Measurements from ENCODE around the gene PPHLN1.
"Not testable (repeated sequence)": the region's sequence is repeated elsewhere in the genome, so short reads cannot be mapped to it uniquely, and the experiment has no call there.

PPHLN1 gene

DNA sequence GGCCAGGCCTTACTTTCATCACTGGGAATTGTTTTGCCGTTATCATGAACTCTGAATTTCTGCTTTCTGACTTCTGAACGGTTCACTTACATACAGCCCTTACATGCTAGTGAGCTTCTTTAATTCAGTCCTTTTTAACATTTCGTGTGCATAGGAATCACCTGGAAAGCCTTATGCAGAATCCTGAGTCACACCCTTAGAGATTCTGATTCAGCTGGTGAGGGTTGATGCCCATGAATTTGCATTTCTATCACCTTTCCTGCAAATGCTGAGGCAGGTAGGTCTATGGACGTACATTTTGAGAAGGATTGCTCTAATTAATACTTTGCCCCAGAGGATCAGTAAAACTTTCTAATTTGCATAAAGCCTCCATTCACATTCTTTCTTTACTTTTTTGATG lies 44.0 kb downstream of the PPHLN1 start:
- DNase-seq (ENCODE audit: low read depth in 2 of 2): no peak

- DNase-seq (ENCODE audit: low read depth in 2 of 2): peak; percentile 8 to 13
These were observed 46.3 kb downstream of the PPHLN1 start for GRCh38 chr12:42372154-42372791.

- DNase-seq (ENCODE audit: low read depth in 2 of 2): no peak
These were observed 47.7 kb downstream of the PPHLN1 start for GRCh38 chr12:42373669-42374068.

DNA sequence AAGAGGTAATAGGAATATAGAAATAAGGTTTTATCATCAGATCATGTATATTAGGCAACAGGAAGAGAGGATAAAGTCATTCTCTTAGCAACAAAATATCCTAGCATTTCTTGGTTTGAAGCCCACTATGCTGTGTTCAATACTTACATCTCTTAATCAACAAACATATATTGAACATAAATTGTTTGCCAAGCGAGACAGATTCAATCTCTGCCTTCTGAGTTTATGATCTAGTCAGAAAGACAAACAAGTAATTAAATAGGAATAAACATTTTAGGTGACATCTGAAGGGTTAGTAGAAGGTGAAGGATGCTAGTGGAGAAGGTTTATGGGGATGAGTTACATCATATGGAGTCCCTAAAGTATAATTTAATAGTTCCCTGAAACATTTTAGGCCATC lies 54.8 kb downstream of the PPHLN1 start:
- no peak for DNase-seq (ENCODE audit: low read depth in 2 of 2)

GRCh38 chr12:42382013-42382696 lies 56.2 kb downstream of the PPHLN1 start:
- peak in 1 of 2 experiments; percentile 4 for DNase-seq (ENCODE audit: low read depth in 2 of 2)

DNA sequence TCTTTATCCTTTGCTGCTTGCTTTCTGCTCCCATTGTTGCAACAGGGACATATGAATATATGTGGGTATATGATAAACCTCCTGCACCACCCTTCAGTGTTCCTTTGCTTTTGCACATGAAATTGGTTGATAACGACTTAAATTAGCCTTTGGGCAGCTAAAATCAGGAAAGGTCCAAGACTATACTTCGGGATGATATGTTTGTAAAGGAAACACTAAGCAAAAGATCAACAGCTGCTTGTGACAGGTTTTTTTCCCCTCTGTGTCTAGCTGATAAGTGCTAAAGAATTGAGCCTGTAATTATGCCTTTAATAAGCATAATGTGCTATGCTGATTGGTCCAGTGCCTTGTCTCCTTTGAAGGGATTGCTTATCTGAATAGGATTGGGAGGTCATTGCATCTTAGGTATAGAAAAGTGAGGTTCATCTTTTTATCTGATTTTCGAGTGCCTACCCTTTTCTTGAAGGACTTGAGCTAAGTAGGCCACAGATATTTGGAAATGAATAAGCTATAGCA lies 59.4 kb downstream of the PPHLN1 start:
- no peak for DNase-seq (ENCODE audit: low read depth in 2 of 2)

- no peak for DNase-seq (ENCODE audit: low read depth in 2 of 2)
These were observed 60.3 kb downstream of the PPHLN1 start for GRCh38 chr12:42386308-42386707.

DNA sequence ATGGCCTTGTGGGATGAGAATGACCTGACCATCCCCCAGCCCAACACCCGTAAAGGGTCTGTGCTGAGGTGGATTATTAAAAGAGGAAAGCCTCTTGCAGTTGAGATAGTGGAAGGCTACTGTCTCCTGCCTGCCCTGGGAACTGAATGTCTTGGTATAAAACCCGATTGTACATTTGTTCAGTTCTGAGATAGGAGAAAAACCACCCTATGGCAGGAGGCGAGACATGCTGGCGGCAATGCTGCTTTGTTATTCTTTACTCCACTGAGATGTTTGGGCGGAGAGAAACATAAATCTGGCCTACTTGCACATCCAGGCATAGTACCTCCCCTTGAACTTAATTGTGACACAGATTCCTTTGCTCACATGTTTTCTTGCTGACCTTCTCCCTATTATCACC lies 62.1 kb downstream of the PPHLN1 start:
- not testable (repeated sequence) for DNase-seq (ENCODE audit: low read depth in 2 of 2)

- DNase-seq (ENCODE audit: low read depth in 2 of 2): no peak
These were observed 68.5 kb downstream of the PPHLN1 start for GRCh38 chr12:42394429-42394828.

- DNase-seq (ENCODE audit: low read depth in 2 of 2): no peak
These were observed 70.7 kb downstream of the PPHLN1 start for GRCh38 chr12:42396473-42397259.

DNA sequence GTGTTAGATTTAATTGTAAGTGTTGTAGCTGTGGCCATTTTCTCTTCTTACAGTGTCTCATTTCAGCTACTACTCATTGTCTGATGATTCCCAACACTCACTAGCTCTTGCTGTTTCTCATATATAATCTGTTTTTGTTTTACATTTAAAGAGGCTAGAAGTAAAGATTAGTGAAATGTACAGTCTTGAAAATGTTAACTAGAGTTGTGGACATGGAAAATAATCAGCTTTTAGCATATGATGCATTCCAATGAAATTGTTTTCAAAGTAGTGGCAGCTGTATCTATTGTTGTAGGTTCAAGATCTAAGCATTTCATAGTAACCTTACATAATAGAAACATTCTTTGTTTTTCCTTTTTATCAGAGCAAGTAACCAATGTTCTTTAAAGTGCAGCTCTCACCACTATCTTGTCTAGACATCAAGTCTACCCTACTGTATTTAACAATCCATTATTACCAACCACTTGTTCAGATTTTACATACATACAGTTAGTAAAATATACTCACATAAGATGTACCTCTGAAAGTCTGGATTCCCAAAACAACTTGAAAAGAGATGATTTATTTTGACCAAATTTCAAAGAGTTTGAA lies 76.9 kb downstream of the PPHLN1 start:
- no peak for DNase-seq (ENCODE audit: low read depth in 2 of 2)

- no peak for DNase-seq (ENCODE audit: low read depth in 2 of 2)
These were observed 81.3 kb downstream of the PPHLN1 start for GRCh38 chr12:42407306-42407705.

- DNase-seq (ENCODE audit: low read depth in 2 of 2): no peak
These were observed 83.5 kb downstream of the PPHLN1 start for GRCh38 chr12:42409471-42409870.

- no peak for DNase-seq (ENCODE audit: low read depth in 2 of 2)
These were observed 84.4 kb downstream of the PPHLN1 start for GRCh38 chr12:42410340-42410739.

- DNase-seq (ENCODE audit: low read depth in 2 of 2): no peak
These were observed 94.4 kb downstream of the PPHLN1 start for GRCh38 chr12:42420395-42420794.

GRCh38 chr12:42421844-42422779 lies 96.1 kb downstream of the PPHLN1 start:
- DNase-seq (ENCODE audit: low read depth in 2 of 2): peak in 1 of 2 experiments; percentile 13

- no peak for DNase-seq (ENCODE audit: low read depth in 2 of 2)
These were observed 96.8 kb downstream of the PPHLN1 start for GRCh38 chr12:42422785-42423184.

- DNase-seq (ENCODE audit: low read depth in 2 of 2): no peak
These were observed 100.8 kb downstream of the PPHLN1 start for GRCh38 chr12:42426746-42427145.

GRCh38 chr12:42428850-42429249 lies 102.9 kb downstream of the PPHLN1 start:
- DNase-seq (ENCODE audit: low read depth in 2 of 2): no peak

DNA sequence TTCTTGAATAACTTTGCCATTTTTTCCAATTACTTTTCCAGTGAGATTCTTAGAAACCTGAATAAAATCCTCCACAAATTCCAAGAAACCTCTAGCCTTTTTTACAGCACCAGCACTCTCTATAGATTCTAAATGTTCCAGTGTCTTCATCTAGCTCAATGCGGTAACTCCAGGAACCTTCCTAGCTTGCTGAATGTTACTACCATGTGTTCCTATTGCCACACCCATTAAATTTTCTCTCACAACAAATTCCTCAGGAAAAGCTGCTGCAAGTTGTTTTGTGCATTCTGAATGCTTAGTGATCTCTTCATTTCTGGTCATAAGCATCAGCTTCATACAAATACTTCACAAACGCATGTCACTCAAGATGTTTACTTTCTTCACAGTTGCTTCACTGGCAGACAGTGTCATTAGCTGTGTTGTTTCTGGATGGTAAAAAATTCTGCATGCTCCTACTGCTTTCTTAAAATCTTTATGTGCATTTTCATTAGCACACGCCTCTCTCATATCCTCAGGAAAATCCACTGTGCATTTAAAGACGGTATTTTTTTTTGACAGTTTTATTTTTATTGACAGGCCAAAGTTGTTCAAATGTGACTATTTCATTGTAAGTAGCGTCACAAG lies 106.7 kb downstream of the PPHLN1 start:
- no peak for DNase-seq (ENCODE audit: low read depth in 2 of 2)

DNA sequence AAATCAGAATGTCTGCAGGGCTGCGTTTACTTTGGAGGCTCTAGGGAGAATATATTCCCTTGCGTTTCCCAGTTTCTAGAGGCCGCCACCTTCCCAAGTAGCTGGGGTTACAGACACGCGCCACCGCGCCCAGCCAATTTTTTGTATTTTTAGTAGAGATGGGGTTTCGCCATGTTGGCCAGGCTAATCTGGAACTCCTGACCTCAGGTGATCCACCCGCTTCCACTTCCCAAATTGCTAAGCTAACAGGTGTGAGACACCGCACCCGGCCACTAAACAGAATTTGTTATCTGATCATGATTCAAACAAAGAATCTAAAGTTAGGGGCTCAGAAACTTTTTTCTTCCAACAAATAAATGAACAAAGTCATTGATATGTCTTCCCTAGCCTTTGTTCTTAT lies 114.6 kb downstream of the PPHLN1 start:
- DNase-seq (ENCODE audit: low read depth in 2 of 2): no peak

Measured in fibroblast of skin of left biceps (primary cell).